GM19240 (cell line): ENCODE results near the gene CCDC157.

ENCODE experiments used
- DNase-seq: peaks from one replicate; pipeline ENCODE4 v3.0.0; 2011; ENCODE audit warnings: low spot score; ENCODE audit not compliant: insufficient read length

Gene CCDC157

GRCh38 chr22:30354644-30355043, 2.2 kb upstream of the CCDC157 start:
- no peak for DNase-seq

GRCh38 chr22:30357236-30357570, 396 bp downstream of the CCDC157 start:
- no peak for DNase-seq

- no peak for DNase-seq
Observed at GRCh38 chr22:30357650-30358215, 926 bp downstream of the CCDC157 start.

GRCh38 chr22:30358541-30358940, 1.7 kb downstream of the CCDC157 start:
- DNase-seq: no peak

GRCh38 chr22:30361916-30362650, 5.3 kb downstream of the CCDC157 start:
- no peak for DNase-seq

GRCh38 chr22:30362651-30363281, 6.0 kb downstream of the CCDC157 start:
- DNase-seq: no peak

GRCh38 chr22:30365891-30366290, 9.1 kb downstream of the CCDC157 start:
- DNase-seq: no peak

GRCh38 chr22:30368420-30368819, 11.6 kb downstream of the CCDC157 start:
- no peak for DNase-seq

- no peak for DNase-seq
Observed at GRCh38 chr22:30370641-30371230, 13.9 kb downstream of the CCDC157 start.

- no peak for DNase-seq
Observed at GRCh38 chr22:30371321-30371720, 14.5 kb downstream of the CCDC157 start.

- no peak for DNase-seq
Observed at GRCh38 chr22:30371981-30372380, 15.2 kb downstream of the CCDC157 start.

- no peak for DNase-seq
Observed at GRCh38 chr22:30372915-30373314, 16.1 kb downstream of the CCDC157 start.

- DNase-seq: no peak
Observed at GRCh38 chr22:30373331-30374325, 16.8 kb downstream of the CCDC157 start.

GRCh38 chr22:30375312-30375849, 18.6 kb downstream of the CCDC157 start:
- no peak for DNase-seq

- no peak for DNase-seq
Observed at GRCh38 chr22:30380011-30380410, 23.2 kb downstream of the CCDC157 start.

GRCh38 chr22:30381264-30381663, 24.5 kb downstream of the CCDC157 start:
- DNase-seq: no peak

GRCh38 chr22:30382340-30382739, 25.5 kb downstream of the CCDC157 start:
- DNase-seq: no peak

- no peak for DNase-seq
Observed at GRCh38 chr22:30383061-30383460, 26.3 kb downstream of the CCDC157 start.

GRCh38 chr22:30385942-30386341, 29.1 kb downstream of the CCDC157 start:
- no peak for DNase-seq

- no peak for DNase-seq
Observed at GRCh38 chr22:30386608-30386959, 29.8 kb downstream of the CCDC157 start.
